Calu3 (cell line): ENCODE results near the gene SPEM3. TPM values are rescaled to one million over a fixed set of nuclear protein-coding genes. Genes with fewer than 3 reads are reported as not detected.

Source experiments
- BruUV-seq: library from RNA; stranded (reverse); fragments of 400-500 nt; replicated peaks from 2 replicates; lab custom pipeline; 2021; lab: Mats Ljungman, UMichigan
- CTCF ChIA-PET: fragments of 300-600 bp; sonication (Branson Sonifier 250); formaldehyde crosslinking; loops from one replicate; lab custom pipeline; 2022; ENCODE audit warnings: antibody characterized with exemption; lab: Charles Lee
- DNase-seq: peaks from one replicate; pipeline ENCODE4 v3.0.0; 2022
- H3K27ac Mint-ChIP-seq: one replicate; pipeline ENCODE4 v1.8.0; 2022; ENCODE audit warnings: mixed read lengths; ENCODE audit not compliant: unreplicated experiment
- H3K27me3 Mint-ChIP-seq: one replicate; pipeline ENCODE4 v1.8.0; 2022; ENCODE audit warnings: mixed read lengths; ENCODE audit not compliant: unreplicated experiment
- H3K36me3 Mint-ChIP-seq: one replicate; pipeline ENCODE4 v1.8.0; 2022; ENCODE audit warnings: mild to moderate bottlenecking, moderate library complexity, mixed read lengths; ENCODE audit not compliant: insufficient read depth, unreplicated experiment
- H3K4me1 Mint-ChIP-seq: one replicate; pipeline ENCODE4 v1.8.0; 2022; ENCODE audit warnings: mild to moderate bottlenecking, low read depth, mixed read lengths; ENCODE audit not compliant: unreplicated experiment
- H3K4me3 Mint-ChIP-seq: one replicate; pipeline ENCODE4 v1.8.0; 2022; ENCODE audit warnings: mild to moderate bottlenecking, low read depth, moderate library complexity, mixed read lengths; ENCODE audit not compliant: unreplicated experiment
- H3K9me3 Mint-ChIP-seq: one replicate; pipeline ENCODE4 v1.8.0; 2022; ENCODE audit warnings: low read depth, mixed read lengths; ENCODE audit not compliant: unreplicated experiment
- intact Hi-C: fragments of 100-400 bp; cut with micrococcal nuclease; formaldehyde crosslinking; loops from one replicate; pipeline ENCODE4 v1.10.0; 2022; ENCODE audit not compliant: unreplicated experiment
- total RNA-seq: library from RNA; stranded (reverse); gene quantifications from 2 replicates; pipeline ENCODE4 v1.2.3, GENCODE V29; 2022
- TF ChIP-seq, protein P1 (sequence below): fragments of 200-600 bp; IDR thresholded peaks from one replicate; pipeline ENCODE4 v1.8.0; 2022; ENCODE audit warnings: antibody characterized with exemption; ENCODE audit not compliant: unreplicated experiment

Gene SPEM3
- total RNA-seq, 1 experiment from 2014 or later: not detected

DNA sequence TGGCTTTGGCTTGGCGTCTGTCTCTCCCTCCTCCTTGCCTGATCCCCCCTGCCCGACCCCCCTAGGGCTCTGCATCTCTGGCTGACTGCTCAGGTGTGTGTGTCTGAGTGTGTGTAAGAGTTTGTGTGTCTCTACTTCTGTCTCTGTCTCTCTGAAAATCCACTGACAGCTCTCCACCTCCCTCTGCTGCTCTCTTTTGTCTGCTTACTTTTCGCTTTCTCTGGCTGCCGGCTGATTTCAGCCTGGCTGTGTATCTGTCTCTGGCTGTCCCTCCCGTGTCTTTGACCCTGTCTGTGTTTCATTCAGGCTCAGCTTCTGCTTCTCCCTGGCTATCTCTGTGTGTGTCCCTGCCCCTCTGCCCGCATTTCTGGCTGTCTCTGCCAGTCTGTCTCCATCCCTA, 12.3 kb upstream of the SPEM3 start:
- no peak for DNase-seq
- TF ChIP-seq, protein P1, sequence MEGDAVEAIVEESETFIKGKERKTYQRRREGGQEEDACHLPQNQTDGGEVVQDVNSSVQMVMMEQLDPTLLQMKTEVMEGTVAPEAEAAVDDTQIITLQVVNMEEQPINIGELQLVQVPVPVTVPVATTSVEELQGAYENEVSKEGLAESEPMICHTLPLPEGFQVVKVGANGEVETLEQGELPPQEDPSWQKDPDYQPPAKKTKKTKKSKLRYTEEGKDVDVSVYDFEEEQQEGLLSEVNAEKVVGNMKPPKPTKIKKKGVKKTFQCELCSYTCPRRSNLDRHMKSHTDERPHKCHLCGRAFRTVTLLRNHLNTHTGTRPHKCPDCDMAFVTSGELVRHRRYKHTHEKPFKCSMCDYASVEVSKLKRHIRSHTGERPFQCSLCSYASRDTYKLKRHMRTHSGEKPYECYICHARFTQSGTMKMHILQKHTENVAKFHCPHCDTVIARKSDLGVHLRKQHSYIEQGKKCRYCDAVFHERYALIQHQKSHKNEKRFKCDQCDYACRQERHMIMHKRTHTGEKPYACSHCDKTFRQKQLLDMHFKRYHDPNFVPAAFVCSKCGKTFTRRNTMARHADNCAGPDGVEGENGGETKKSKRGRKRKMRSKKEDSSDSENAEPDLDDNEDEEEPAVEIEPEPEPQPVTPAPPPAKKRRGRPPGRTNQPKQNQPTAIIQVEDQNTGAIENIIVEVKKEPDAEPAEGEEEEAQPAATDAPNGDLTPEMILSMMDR: no peak
- Mint-ChIP-seq H3K9me3 (no peaks in the 10 kb centered on the region), H3K4me1 (no peaks in the 10 kb centered on the region), H3K27ac (no peak overlapping the region), H3K4me3 (no peak overlapping the region), H3K36me3 (peaks cover 4% of the 10 kb centered on the region), H3K27me3 (peaks cover 15% of the 10 kb centered on the region)
- CTCF ChIA-PET: no interaction called here
- BruUV-seq: no TSS peak
- intact Hi-C loops: no loop called here

DNA sequence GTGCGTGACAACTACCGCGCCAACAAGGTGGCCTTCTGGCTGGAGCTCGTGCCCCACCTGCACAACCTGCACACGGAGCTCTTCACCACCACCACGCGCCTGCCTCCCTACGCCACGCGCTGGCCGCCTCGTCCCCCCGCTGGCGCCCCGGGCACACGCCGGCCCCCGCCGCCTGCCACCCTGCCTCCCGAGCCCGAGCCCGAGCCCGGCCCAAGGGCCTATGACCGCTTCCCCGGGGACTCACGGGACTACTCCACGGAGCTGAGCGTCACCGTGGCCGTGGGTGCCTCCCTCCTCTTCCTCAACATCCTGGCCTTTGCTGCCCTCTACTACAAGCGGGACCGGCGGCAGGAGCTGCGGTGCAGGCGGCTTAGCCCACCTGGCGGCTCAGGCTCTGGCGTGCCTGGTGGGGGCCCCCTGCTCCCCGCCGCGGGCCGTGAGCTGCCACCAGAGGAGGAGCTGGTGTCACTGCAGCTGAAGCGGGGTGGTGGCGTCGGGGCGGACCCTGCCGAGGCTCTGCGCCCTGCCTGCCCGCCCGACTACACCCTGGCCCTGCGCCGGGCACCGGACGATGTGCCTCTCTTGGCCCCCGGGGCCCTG, 11.5 kb upstream of the SPEM3 start:
- CTCF ChIA-PET: no interaction called here
- Mint-ChIP-seq H3K27me3 (peaks cover 15% of the 10 kb centered on the region), H3K27ac (no peak overlapping the region), H3K4me1 (no peaks in the 10 kb centered on the region), H3K36me3 (peaks cover 4% of the 10 kb centered on the region), H3K4me3 (no peak overlapping the region), H3K9me3 (no peaks in the 10 kb centered on the region)
- TF ChIP-seq, protein P1: no peak
- no peak for DNase-seq
- intact Hi-C loops: no loop called here
- BruUV-seq: no TSS peak

DNA sequence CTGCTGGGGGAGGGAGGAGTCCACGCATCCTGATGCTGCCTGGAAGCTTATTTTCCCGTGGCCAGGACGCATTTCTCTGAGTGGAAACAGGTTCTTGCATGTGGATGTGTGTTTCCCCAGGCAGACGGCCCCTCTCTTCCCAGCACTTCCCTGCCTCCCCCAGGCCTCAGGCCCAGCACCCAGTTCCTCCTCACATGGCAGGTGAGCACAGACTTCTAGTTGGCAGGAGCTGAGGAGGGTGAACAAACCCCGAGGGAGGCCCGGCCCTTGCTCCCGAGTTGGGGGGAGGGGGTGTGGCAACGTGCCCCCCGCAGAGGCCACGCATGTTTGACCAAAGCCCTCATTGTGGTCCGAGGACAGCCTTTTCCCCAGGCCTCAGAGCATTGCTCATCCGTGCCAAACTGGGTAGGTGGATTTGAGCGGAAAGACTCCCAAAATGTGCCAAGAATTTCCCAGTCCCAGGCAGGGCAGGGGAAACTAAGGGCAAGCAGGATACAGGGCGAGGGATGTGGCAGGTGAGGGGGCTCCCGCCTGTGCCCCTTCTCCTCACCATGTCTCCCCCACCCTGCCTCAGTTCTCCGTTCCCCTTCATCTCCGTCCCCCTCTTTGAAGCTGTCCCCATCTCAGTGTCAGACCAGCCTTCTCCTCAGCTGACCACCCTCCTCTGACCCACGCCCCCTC, 10.0 kb upstream of the SPEM3 start:
- BruUV-seq: no TSS peak
- no peaks in the 10 kb centered on the region for H3K9me3 Mint-ChIP-seq
- CTCF ChIA-PET: no interaction called here

DNA sequence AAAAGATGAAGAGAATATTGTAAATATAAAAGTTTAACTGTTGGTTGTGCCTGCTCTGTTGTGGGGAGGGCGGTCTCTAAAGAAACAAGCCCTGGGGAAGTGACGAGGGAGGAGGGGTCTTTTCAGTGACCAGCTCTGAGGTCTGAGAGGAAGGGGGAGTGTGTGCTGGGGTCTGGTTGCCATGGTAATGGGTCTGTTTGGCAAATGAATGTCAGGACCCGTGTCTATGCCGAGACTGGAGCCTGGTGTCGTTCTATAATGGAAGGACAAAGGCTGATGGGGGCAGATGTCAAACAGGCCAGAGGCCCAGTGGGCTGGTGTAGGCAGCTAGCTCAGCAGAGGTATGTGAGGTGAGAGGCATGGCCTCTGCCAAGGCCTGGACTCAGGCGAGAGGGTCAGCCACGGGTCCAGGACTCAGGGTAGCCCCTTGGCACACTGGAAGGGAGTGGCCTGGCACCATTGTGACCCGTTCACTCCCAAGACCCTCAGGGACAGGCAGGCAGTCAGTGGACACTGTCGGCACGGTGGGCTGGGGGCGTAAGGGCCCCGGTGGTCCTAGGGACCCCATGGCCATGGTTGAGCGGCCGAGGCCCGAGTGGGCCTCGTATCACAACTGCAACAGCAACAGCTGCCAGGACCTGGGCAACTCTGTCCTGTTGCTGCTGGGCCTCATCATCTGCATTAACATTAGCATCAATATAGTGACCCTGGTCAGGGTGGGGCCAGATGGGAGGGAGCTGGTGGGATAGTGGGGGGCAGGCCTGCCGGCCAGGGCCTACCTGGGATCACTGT, 8.6 kb upstream of the SPEM3 start, which contains the start of gene SPEM1:
Gene SPEM1, plus strand, starts transcription at position 506 of the 792 bp plus-strand sequence. Its CDS starts 61 bp downstream, at position 567.
- Mint-ChIP-seq H3K36me3 (no peaks in the 10 kb centered on the region), H3K9me3 (no peaks in the 10 kb centered on the region), H3K27ac (no peak within 1 kb of the TSS), H3K4me3 (no peak within 1 kb of the TSS), H3K27me3 (peaks cover 15% of the 10 kb centered on the region), H3K4me1 (no peaks in the 10 kb centered on the region)
- intact Hi-C loops: no loop called here
- TF ChIP-seq, protein P1: no peak
- CTCF ChIA-PET: no interaction called here
- no peak for DNase-seq
- no TSS peak for BruUV-seq

More for the DNA sequence above, 10.0 kb upstream of the SPEM3 start:
- intact Hi-C loops: no loop called here
- Mint-ChIP-seq H3K4me3 (no peak overlapping the region), H3K27me3 (peaks cover 15% of the 10 kb centered on the region), H3K36me3 (no peaks in the 10 kb centered on the region), H3K4me1 (no peaks in the 10 kb centered on the region), H3K27ac (no peak overlapping the region)
- TF ChIP-seq, protein P1: no peak
- no peak for DNase-seq
